Measurements from ENCODE around the gene FAH.
A peak's percentile ranks its signal among the peaks of the same experiment; 100 is the strongest.

FAH gene

GRCh38 chr15:80202016-80202315 lies 49.2 kb downstream of the FAH start:
- no peak for DNase-seq

GRCh38 chr15:80202641-80203360 lies 50.0 kb downstream of the FAH start:
- no peak for DNase-seq

- DNase-seq = no peak
These were observed 50.6 kb downstream of the FAH start for GRCh38 chr15:80203361-80203885.

GRCh38 chr15:80204231-80204630 lies 51.4 kb downstream of the FAH start:
- no peak for DNase-seq

- DNase-seq = no peak
These were observed 55.1 kb downstream of the FAH start for GRCh38 chr15:80207887-80208286.

GRCh38 chr15:80208758-80209734 lies 56.2 kb downstream of the FAH start:
- no peak for DNase-seq

- DNase-seq = no peak
These were observed 58.1 kb downstream of the FAH start for GRCh38 chr15:80210611-80211573.

- DNase-seq = no peak
These were observed 59.2 kb downstream of the FAH start for GRCh38 chr15:80211976-80212375.

- DNase-seq = no peak
These were observed 62.1 kb downstream of the FAH start for GRCh38 chr15:80214910-80215309.

GRCh38 chr15:80216141-80216540 lies 63.3 kb downstream of the FAH start:
- no peak for DNase-seq

GRCh38 chr15:80216911-80217310 lies 64.1 kb downstream of the FAH start:
- no peak for DNase-seq

GRCh38 chr15:80217327-80217900 lies 64.6 kb downstream of the FAH start:
- no peak for DNase-seq

- no peak for DNase-seq
These were observed 67.2 kb downstream of the FAH start for GRCh38 chr15:80219955-80220354.

GRCh38 chr15:80228959-80229610 lies 76.3 kb downstream of the FAH start:
- peak; percentile 3 for DNase-seq

- DNase-seq = no peak
These were observed 78.6 kb downstream of the FAH start for GRCh38 chr15:80231371-80231770.

GRCh38 chr15:80233581-80233980 lies 80.8 kb downstream of the FAH start:
- DNase-seq = no peak

GRCh38 chr15:80234883-80235282 lies 82.1 kb downstream of the FAH start:
- DNase-seq = peak; percentile 8

All from fibroblast of upper back skin (primary cell).